ENCODE results near the gene ARID3B.
"Not testable (repeated sequence)": the region's sequence is repeated elsewhere in the genome, so short reads cannot be mapped to it uniquely, and the experiment has no call there.

ARID3B gene

DNA sequence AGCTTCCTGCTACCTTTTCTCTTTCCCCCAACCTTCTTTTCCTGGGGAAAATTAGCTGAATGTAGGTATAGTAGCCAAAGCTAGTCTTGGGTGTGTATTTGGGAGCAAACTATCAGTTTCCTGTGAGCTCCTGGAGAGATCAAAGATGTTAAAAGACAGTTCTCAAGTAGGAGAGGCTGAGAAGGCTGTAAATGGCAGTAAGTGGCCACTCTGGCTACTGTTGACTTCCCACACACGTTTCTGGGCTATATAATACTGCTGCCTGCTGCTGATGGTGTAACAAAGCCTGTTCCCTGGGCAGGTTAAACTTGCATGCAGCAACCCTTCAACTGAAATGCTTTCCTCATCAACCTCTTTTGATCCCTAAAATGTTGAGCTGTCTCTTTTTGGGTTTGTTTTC, 27.6 kb downstream of the ARID3B start:
- DNase-seq (ENCODE audit: low read depth) = no peak

DNA sequence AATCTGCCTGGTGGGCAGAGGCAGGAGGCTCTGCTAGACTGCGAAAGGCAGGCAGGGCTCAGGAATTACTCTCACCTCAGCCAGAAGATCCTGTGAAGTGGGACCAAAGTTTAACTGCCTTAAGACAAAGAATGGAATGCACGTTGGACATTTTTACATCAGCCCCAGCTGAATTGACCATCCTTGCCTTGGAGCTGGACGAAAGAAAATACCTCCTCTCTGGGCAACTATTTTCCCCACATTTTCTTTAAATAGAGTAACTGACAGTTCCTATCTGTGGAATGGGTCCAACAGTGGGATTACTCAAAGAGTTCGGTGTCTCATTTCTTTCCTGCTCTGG, 28.7 kb downstream of the ARID3B start:
- DNase-seq (ENCODE audit: low read depth) = no peak

DNA sequence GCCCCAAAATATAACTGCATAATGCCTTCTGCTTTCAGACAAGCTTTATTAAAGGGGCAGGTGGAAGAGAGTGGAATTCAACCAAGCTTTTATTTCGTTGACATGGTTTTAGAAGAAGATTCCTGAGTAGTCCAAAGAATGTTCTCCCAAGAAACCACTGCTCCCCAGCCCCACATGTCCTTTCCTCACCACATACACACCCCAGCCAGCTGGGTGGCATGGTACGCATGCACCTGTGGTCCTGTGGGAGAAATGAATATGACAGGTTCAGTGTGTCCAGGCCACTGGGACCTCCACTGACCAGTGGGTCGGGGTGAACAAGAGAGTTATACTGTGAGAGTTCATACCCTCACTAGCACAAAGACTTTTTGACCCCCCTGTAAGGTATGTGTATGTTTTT, 30.2 kb downstream of the ARID3B start:
- no peak for DNase-seq (ENCODE audit: low read depth)

DNA sequence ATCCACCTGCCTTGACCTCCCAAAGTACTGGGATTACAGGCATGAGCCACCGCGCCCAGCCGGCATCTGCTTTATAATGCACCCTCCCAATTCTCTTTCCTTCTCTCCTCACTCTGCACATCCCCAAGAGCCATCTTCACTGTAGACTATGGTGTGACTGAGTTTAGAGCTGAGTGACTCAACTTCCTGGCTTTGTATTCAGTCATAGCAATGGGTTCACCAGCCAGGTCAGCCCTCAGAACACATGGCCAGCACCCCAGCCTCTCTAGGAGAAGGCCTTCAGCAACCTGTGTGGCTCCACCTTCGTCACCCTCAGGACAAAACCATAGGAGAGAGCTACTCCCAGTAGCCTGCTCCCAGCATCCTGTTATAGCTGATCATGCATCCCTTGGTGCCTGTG, 33.0 kb downstream of the ARID3B start:
- no peak for DNase-seq (ENCODE audit: low read depth)

DNA sequence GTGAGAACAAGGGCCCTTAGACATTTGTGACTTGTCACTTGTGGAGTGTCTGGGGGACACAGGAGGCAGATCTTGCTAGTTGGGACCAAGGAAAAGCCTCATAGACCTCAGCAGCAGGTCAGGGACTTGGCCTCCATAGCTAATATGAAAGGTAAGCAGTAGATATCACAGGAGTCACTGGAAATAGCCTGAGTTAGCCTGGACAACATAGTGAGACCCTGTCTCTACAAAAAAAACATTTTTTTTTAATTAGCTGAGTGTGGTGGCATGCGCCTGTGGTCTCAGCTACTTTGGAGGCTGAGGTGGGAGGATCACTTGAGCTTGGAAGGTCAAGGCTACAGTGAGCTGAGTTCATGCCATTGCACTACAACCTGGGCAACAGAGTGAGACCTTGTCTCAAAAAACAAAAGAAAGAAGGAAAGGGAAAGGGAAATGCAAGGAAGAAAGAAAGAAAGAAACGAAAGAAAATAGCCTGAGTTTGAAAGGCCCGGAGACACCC, 37.5 kb downstream of the ARID3B start:
- DNase-seq (ENCODE audit: low read depth) = no peak

DNA sequence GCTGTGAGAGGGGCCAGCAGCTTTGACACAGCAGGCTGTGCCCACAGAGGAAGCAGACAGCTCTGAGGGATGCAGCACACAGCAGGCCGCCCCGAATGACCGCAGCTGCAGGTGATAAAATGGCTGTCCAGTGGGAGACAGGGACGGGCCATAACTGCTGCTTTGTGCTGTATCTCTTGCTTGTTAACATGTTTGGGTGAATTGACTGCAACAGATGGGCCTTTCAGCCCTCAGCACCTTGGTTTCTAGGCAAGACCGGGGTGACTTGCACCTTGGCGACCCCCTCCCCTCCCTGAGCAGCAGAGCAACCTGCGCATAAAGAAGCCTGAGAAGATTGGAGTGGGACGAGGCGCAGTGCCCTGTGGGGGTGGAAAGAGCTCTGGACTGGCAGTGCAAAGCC, 38.0 kb downstream of the ARID3B start:
- no peak for DNase-seq (ENCODE audit: low read depth)

DNA sequence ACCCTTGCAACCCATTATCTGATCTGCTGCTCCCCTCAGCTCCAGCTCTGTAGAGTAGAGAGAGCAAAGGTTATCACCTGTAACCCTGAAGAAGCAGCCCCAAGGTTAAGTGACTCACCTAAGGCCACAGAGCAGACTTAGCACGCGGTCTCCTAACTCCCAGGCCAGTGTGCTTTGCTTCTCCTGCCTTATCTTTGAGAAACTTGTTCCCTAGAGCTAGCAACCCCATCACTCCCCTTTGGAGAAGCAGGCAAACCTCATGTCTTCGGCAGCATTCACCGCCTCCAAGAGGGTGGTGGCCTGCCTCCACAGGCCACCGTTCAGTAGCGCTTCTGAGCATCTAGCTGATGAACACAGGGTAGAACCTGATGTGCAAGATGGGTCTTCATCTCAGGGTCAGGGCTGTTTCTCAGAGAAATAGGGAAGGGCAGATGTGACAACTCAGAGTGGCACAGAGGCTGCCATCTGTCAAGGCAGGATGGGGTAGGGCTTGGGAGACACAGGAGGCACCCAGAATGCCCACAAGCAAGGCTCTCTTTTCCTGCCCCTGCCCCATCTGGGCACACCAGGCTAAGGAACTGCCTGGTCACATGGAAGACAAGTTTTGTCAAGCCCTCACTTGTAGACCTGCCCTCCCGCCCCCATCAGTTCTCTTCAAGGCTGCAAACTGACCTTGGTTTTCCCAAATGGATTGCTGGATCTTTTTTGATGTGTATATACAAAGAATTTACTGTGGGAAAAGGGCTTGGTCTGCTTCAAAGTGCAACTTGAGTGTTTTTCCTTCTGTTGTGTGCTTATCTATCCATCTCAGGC, 39.7 kb downstream of the ARID3B start:
- no peak for DNase-seq (ENCODE audit: low read depth)

DNA sequence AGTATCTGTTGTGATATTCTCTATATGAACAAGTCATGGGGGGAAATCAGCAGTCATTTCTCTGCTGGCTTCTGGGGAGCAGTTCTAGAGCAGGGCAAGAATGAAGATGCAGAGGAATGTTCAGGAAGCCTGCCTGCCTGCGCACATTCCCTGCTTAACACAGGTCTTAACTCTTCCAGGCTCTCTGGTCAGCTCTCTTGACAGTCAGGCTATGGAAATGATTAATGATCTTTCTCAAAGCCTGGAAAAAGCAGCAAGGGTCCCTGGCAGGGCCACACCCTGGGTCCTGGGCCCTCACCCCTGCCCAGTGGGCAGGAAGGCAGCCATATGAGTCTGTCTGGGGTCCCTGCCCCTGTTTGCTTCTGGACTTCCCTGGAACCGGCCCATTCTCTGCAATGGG, 43.2 kb downstream of the ARID3B start:
- DNase-seq (ENCODE audit: low read depth) = no peak

DNA sequence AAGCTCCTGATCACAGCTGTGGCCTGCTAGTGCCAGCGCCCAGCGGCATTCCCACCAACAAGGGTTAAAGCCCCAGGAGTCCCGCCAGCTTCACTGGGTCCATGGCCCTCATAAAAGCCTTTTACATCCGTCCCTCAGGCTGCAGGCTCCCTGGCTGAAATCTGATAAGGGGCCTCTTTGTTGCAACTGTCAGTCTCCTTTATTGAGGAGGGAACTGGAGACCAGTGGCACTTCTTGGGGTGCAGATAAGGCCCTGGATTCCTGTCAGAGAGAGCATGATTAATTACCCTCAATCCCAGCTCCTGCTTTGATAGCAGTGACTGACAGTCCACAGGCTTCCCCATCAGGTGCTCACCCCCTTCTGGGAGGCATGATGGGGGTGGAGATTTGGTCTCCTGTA, 43.8 kb downstream of the ARID3B start:
- no peak for DNase-seq (ENCODE audit: low read depth)

DNA sequence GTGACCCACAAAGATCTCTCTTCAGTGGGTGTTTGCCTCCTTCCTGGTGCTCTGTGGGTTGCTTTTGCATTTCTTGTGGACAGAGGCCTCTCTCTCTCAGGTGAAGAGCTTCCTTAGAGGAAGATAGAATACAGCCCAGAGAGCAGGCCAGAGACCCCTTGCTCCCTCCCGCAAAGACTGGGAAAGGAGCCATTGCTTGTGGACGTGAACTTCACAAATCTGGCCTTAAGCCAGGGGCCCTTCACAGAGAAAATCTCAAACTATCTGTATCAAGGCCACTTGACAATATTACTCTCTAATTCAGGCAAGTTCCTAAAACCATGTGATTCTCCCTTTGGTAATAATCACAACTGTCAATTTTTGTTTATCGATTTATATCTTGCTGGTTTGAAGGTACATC, 44.2 kb downstream of the ARID3B start:
- DNase-seq (ENCODE audit: low read depth) = no peak

DNA sequence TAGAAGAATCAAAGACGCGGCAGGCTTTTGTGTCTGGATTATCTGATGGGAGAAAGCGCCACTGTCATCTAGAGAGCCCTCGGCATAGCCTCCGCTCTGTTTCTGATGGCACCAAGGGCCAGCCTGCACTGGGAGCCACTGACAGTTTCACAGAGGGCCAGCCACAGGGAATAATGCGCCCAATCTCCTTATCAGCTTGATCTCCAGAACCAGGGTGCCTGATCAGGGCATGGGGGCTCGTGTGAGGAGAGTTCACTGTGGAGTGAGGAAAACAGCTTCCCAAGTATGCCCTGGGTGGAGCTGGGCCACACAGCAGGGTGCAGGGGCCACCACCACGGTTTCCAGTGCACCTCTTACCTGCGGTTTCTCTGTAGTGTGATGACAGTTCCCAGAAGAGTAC, 44.8 kb downstream of the ARID3B start:
- no peak for DNase-seq (ENCODE audit: low read depth)

DNA sequence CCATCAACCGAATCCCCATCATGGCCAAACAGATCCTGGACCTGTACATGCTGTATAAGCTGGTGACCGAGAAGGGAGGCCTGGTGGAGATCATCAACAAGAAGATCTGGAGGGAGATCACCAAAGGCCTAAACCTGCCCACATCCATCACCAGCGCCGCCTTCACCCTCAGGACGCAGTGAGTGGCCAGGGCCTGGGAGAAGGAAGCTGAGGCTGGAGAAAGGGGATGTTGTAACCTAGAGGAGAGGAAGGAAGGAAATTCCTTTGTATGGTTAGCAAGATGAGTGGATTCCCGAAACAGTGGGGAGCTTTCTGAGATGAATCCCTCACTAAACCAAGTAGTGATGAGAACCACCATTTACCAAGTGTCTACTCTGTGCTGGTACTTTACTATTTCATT, 48.8 kb downstream of the ARID3B start:
- no peak for DNase-seq (ENCODE audit: low read depth)

DNA sequence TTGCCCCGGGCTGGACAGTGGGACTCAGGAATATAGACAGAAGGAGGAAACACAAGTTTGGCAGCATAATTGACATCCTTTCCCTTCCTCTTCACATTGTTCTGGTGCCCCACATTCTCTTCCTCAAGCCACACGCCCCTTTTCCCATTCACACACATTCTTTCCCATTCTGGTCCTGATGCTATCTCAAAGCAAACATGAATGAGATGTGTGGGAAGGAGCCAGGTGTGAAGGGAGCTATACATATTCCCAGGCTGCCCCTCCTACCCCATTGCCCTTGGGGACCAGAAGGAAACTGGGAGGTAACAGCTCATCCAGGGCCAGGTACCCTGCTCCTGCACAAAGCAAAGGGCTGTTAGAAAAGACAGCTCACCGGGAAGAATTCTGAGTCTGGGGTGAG, 51.2 kb downstream of the ARID3B start:
- DNase-seq (ENCODE audit: low read depth) = no peak

DNA sequence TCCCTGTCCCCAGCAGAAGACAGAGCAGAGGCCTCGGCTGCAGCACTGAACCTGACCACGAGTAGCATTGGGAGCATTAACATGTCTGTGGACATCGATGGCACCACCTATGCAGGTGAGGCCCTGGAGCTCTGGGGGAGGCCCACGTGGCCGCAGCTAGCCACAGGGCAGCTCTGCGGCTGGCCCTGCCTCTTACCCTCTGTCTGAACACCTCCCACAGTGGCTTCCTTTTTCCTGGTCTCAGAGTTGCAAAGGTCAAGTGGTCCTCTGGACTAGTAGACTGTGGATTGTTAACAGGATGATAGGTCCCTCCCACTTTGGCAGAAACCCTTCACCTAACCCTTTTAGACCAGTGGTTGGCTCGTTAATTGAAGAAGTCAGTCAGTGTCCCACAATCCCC, 52.1 kb downstream of the ARID3B start:
- no peak for DNase-seq (ENCODE audit: low read depth)

DNA sequence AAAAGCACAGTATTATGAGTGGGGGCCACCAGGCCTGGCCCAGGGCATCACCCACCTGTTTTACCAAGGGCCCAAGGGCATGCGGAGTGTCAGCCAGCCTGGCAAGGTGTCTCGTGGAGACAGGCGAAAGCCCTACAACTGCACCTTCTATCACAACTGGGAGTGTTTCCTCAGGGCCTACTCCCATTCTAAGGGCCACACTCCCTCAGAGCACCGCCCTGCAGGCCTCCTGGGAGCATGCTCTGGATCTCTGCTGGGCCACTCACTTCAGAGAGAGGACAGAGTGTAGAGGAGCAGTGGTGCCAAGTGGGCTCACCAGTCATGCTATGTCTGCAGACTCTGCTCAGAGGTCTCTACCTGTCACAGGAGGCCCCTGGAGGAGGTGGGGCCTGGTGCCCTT, 53.4 kb downstream of the ARID3B start:
- no peak for DNase-seq (ENCODE audit: low read depth)

DNA sequence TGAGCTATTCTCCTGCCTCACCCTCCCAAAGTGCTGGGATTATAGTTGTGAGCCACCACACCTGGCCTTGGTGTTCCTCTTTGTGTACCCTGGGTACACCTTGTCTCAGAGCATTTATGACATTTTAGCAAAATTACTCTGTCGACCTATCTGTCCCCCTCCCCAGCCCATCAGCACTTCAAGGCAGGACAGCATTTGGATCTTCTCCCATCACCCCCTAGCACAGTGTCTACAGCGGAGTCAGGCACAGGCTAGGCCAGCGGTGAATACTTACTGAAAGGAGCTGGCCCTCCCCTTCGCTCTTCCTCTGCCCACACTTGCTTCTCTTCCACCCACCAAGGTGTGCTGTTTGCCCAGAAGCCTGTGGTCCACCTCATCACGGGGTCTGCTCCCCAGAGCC, 54.3 kb downstream of the ARID3B start:
- DNase-seq (ENCODE audit: low read depth) = no peak

DNA sequence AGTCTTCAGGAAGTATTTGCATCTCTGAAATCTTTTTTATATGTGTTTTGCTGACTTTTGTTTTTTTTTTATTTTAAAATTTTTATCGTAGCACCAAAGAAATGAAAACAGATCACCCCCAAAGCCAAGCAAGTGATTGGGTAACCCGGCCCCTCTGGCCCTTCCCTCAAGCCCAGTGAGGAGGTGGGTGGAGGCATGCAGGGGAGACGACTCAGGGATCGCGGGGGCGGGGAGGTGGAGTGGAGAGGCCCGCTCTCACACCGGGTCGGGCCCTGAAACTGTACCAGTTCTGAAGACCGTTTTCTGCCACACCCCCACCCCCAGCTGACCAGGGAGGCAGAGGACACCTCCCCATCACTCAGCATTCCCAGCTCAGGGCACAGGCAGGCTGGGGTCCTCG, 55.7 kb downstream of the ARID3B start:
- DNase-seq (ENCODE audit: low read depth) = not testable (repeated sequence)

DNA sequence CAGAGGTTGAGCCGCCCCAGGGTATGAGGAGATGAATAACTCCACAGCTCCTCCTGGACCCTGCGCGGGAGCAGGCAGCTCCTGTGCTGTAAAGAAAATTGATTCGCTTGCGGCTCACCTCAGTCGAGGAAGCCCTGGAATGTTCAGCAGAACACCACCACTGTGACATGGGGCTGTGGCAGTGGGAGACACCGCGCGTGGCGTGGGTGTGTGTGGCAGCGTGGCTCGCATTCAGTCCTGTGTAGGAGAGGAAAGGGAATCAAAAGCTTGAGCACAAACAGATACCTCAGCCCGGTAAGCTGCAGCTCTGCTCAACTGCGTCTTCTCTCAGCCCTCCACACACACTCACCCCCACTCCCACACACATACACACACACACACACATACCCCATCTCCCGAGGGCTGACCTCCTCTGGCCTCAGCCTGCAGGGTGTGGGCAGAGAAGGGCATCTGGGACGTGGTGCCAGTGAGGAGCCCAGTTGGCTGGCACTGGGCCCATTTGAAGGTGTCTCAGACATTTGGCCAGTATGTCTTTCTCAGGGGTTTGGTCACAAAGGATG, 56.2 kb downstream of the ARID3B start:
- DNase-seq (ENCODE audit: low read depth) = not testable (repeated sequence)

DNA sequence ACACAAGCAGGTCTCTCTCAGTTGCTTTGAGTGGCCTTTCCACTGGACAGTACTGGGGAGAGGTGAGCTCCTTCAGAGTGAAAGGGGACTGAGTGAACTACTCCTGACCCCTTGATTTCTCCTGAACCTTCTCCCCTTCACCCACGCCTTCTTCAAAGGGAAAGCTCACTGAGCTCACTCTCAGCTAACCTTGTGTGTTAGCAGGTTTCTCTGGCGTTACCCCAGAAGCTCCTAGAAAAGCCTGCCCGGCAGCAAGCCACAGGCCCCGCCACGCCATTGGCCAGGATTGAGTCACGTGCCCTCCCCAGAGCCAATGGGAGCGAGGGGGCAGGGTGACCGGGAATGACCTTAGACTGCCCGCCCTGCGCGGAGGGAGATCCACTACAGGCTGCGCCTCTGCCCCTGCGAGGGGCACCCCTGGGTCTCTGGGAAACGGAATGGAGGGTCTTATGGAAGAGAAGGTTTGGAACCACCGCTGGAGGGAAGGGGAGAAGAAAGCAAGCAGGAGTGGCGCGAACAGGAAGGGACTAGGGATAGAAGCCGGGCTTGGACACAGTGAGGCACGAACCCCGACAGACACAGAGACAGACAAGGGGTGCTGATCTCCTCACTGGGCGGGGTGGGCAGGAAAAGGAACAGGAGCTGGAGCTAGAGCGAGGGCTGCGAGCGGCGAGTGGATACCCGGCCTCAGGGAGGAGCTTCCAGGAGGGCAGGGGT, 57.3 kb downstream of the ARID3B start:
- DNase-seq (ENCODE audit: low read depth) = peak; percentile 87

DNA sequence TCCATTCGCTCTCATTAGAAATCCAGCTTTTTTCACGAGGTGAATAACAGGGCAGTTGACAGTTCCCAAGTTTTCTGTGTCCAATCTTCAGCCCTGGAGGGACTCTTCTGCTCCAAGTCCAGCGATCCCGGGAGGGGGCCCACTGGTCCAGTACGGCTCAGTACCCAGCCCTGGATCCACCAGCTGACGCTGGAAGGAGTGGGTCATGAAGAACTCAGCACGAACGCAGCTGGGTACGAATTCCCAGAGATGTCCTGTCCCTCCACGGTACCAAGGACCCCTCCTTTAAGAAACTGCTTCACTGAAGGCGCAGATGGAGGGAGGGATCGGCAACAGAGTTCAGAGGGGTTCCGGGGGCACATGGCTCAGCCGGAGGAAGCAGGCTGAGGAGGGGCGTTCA, 58.1 kb downstream of the ARID3B start:
- DNase-seq (ENCODE audit: low read depth) = no peak

DNA sequence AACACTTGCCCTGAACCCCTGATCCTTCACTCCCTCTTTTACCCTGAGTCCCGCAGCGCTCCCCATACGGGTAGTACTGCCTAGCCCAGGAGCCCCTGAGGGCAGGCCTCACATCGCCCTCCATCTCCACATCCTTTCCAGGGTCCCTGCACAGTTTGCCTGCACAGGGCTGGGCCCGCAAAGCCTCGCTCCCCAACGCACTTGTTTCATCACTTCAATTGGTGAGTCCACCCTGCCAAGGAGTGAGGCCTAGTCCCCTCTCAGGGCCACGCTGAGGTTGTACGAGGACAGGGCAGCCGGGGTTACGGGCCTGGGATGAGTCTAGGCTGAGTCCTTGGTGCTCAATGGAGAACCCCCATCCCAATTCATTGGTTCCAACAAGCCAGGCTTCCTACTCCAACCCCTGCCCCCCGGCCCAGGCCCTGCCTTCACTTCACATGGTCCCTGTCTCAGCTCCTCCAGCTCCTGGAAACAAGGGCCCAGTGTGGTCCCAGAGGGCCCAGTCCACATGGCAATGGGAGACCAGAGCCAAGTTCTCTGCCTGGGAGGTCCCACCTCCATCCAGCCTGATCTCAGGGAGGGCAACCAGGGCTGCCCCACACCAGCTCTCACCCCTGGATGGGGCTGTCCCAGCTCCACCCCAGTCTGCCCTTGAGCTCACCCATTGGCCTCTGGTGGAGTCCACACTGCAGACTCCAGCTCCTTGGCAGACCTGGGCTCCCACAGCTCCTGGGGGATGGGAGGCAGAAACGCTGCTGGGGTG, 62.2 kb downstream of the ARID3B start:
- DNase-seq (ENCODE audit: low read depth) = no peak

All from activated T-cell treated with anti-CD3 and anti-CD28 coated beads for 48 hours (primary cell).